ENCODE results near the gene OXCT1. TPM values are rescaled to one million over a fixed set of nuclear protein-coding genes. Genes with fewer than 3 reads are reported as not detected.
A peak's percentile ranks its signal among the peaks of the same experiment; 100 is the strongest.

The OXCT1 gene
- polyA plus RNA-seq, 1 donor, result 19.4 TPM

DNA sequence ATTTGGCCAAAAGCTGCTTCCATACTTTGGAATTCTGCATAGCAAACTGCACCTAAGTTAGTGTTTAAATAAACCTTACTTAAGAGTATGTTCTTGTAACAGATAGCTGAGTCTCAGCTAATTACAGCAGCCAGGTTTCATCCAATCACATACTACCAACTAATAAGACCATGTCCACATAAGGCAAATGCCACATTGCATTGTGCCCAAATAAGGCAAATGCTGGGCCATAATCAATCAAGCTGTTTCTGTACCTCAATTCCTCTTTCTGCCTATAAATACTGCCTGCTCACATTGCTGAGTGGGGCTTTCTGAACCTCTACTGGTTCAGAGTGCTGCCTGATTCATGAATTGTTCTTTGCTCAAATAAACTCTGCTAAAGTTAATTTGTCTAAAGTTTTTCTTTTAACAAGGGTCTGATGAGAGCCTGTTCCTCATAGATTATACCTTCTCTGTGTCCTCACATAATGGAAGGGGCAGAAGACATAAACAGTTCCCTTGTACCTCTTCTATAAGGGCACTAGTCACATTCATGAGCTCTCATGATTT lies 4.4 kb upstream of the OXCT1 start:
- Histone ChIP-seq H3K4me3 (ENCODE audit: low read length) (no peak overlapping the region), H3K4me1 (ENCODE audit: control insufficient read depth, insufficient read depth, low read length) (peaks cover 7% of the 10 kb centered on the region), H3K27me3 (ENCODE audit: control insufficient read depth, insufficient read depth, low read length) (no peaks in the 10 kb centered on the region), H3K36me3 (ENCODE audit: control insufficient read depth, insufficient read depth, low read length) (no peaks in the 10 kb centered on the region), H3K27ac (ENCODE audit: low read length) (no peak overlapping the region), H3K9me3 (ENCODE audit: control insufficient read depth, low read depth, low read length) (peaks cover 3% of the 10 kb centered on the region)
- no peak for DNase-seq

DNA sequence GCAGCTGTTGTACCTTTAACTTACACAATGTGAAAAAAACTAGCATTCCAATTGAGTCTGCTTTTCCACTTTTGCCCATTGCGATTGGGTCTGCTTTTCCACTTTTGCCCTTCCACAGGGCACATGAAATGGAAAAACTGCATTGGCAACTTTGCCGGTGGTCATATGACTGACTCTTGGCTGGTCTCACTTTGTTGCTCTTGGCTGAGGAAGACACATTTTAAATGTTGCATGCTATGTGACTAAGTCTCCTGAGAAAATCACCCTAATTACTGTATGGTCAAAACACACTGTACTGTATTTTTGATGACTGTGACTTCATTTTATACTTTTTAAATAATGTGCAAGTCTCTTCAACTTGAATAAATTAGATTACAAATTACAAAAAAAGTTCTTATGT lies 1.6 kb upstream of the OXCT1 start:
- Histone ChIP-seq H3K9me3 (ENCODE audit: control insufficient read depth, low read depth, low read length) (peaks cover 3% of the 10 kb centered on the region), H3K27me3 (ENCODE audit: control insufficient read depth, insufficient read depth, low read length) (no peaks in the 10 kb centered on the region), H3K4me3 (ENCODE audit: low read length) (no peak overlapping the region), H3K4me1 (ENCODE audit: control insufficient read depth, insufficient read depth, low read length) (peaks cover 7% of the 10 kb centered on the region), H3K27ac (ENCODE audit: low read length) (no peak overlapping the region), H3K36me3 (ENCODE audit: control insufficient read depth, insufficient read depth, low read length) (no peaks in the 10 kb centered on the region)
- no peak for DNase-seq
- 100% methylated on average over 1 of the region's 2 CpGs for WGBS (ENCODE audit: insufficient coverage, low lambda C conversion rate)

DNA sequence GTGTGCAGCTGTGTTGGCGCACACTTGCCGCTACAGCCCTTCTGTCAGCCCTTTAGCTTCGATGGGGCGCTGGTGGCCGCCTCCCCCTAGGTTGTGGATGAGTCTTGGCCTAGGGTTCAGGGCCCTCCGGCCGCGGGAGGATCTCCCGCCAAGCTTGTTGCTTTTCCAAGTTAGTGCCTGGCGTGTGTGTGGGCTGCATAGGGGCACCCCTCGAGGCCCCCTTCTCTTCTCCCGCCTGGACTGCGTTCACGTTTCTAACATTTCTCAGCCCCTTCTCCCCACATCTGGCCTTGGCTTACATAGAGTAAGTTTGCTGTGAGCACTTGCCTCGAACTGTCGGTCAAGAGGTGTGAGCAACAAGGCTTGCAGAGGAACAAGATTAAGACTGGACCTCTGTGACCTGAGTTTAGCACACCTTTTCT lies 413 bp upstream of the OXCT1 start:
- Histone ChIP-seq H3K27ac (ENCODE audit: low read length) (peak overlapping the region; percentile 77), H3K9me3 (ENCODE audit: control insufficient read depth, low read depth, low read length) (peaks cover 3% of the 10 kb centered on the region), H3K36me3 (ENCODE audit: control insufficient read depth, insufficient read depth, low read length) (no peaks in the 10 kb centered on the region), H3K4me1 (ENCODE audit: control insufficient read depth, insufficient read depth, low read length) (peaks cover 7% of the 10 kb centered on the region), H3K4me3 (ENCODE audit: low read length) (peak overlapping the region; percentile 92), H3K27me3 (ENCODE audit: control insufficient read depth, insufficient read depth, low read length) (no peaks in the 10 kb centered on the region)
- no CpG with 5 or more reads among the region's 16 CpGs for WGBS (ENCODE audit: insufficient coverage, low lambda C conversion rate)
- DNase-seq, result no peak

DNA sequence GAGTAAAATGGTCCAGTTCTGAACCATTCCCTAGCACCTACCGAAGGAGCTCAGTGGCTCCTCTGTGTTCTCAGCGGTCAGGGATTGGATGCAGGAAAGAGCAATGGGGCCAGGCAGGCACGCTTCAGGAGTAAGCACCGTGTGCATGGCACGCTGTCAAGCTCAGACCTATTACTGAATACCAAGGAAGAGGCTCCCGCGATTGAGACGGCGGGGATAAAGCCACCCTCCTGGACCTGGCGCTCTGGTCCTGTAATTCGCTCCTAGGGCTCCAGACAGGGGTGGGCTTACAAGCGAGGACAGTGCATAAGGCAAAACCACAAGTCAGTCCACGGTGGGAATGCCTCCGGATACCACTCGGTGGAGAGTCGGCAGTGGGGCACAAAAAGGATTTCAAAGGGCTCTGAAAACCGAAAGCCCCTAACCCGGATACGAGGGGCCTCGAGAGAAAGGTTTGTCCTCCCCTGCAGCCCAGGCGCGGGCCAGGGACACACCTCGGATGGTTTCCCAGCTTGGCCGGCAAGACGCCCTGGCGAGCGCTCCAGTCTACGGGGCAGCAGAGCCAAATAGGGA lies 988 bp downstream of the OXCT1 start:
- no CpG with 5 or more reads among the region's 28 CpGs for WGBS (ENCODE audit: insufficient coverage, low lambda C conversion rate)
- H3K36me3 ChIP-seq (ENCODE audit: control insufficient read depth, insufficient read depth, low read length), result no peaks in the 10 kb centered on the region
- peaks cover 3% of the 10 kb centered on the region for H3K9me3 ChIP-seq (ENCODE audit: control insufficient read depth, low read depth, low read length)
- no peaks in the 10 kb centered on the region for H3K27me3 ChIP-seq (ENCODE audit: control insufficient read depth, insufficient read depth, low read length)
- H3K27ac ChIP-seq (ENCODE audit: low read length), result peak overlapping the region; percentile 77
- peaks cover 7% of the 10 kb centered on the region for H3K4me1 ChIP-seq (ENCODE audit: control insufficient read depth, insufficient read depth, low read length)
- peak overlapping the region; percentile 92 for H3K4me3 ChIP-seq (ENCODE audit: low read length)
- DNase-seq, result peak in 1 of 2 donors; percentile 5

DNA sequence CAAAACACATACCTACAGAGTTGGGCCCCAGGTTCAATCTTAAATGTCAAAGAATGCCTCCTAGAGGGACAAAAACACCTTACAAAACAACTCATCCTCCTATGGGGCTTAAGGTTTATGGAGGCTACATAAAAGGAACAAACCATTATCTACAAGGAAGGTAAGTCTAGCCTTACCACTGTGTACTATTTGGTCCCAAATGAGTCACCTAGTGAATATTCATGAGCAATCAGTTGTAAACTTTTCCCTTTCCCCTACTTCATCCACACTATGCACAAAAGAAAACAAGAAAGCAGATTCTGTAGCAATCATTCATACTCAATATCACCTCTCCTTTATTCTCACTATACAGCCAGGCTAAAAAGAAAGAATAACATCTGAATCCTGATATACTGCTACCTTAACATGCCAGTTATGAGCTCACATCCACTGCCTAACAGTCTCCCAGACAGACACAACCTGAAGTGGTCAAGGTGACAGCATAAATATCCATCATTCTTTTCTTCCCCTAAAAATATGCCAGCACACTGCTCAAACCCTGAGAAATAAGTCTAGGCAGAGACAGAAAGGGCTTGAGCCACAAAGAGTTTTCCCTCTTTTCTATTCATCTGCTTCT lies 6.2 kb downstream of the OXCT1 start:
- Histone ChIP-seq H3K27ac (ENCODE audit: low read length) (no peak overlapping the region), H3K27me3 (ENCODE audit: control insufficient read depth, insufficient read depth, low read length) (no peaks in the 10 kb centered on the region), H3K36me3 (ENCODE audit: control insufficient read depth, insufficient read depth, low read length) (peaks cover 6% of the 10 kb centered on the region), H3K4me3 (ENCODE audit: low read length) (no peak overlapping the region), H3K9me3 (ENCODE audit: control insufficient read depth, low read depth, low read length) (no peaks in the 10 kb centered on the region), H3K4me1 (ENCODE audit: control insufficient read depth, insufficient read depth, low read length) (no peaks in the 10 kb centered on the region)
- DNase-seq, result no peak

DNA sequence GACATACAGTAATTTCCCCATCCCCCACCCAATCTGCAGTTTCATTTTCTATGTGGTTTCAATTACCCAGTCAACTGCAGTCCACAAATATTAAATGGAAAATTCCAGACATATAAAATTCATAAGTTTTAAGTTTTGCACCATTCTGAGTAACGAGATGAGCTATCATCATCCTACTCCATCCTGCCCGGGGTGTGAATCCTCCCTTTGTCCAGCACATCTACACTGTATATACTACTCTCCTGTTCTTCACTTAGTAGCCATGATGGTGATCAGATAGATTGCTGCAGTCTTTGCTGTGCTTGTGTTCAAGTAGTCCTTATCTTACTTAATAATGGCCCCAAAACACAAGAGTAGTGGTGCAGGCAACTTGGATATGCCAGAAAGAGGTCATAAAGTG lies 11.3 kb downstream of the OXCT1 start:
- Histone ChIP-seq H3K27ac (ENCODE audit: low read length) (no peak overlapping the region), H3K4me1 (ENCODE audit: control insufficient read depth, insufficient read depth, low read length) (no peaks in the 10 kb centered on the region), H3K36me3 (ENCODE audit: control insufficient read depth, insufficient read depth, low read length) (peaks cover 14% of the 10 kb centered on the region), H3K9me3 (ENCODE audit: control insufficient read depth, low read depth, low read length) (no peaks in the 10 kb centered on the region), H3K4me3 (ENCODE audit: low read length) (no peak overlapping the region), H3K27me3 (ENCODE audit: control insufficient read depth, insufficient read depth, low read length) (no peaks in the 10 kb centered on the region)
- DNase-seq, result no peak
- WGBS (ENCODE audit: insufficient coverage, low lambda C conversion rate), result no CpG with 5 or more reads among the region's 2 CpGs

DNA sequence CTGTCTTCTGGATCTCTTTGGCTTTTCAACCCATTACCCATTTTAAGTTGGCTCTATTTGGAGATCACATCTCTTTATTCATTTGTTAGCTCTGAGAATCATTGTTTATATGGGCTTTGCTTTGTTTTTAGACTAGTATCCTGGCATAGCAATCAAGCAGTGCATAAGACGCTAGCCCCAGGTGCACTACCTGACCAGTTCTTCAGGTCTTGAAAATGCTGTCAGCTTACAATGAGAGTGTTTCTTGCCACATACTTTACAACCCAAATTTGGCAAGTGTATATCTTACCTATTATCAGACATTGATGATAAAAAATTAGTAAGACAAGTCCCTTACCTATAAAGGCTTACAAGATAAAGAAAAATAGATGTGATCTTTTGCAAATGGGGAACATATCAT lies 12.2 kb downstream of the OXCT1 start:
- no peak for DNase-seq
- H3K36me3 ChIP-seq (ENCODE audit: control insufficient read depth, insufficient read depth, low read length), result peaks cover 18% of the 10 kb centered on the region

DNA sequence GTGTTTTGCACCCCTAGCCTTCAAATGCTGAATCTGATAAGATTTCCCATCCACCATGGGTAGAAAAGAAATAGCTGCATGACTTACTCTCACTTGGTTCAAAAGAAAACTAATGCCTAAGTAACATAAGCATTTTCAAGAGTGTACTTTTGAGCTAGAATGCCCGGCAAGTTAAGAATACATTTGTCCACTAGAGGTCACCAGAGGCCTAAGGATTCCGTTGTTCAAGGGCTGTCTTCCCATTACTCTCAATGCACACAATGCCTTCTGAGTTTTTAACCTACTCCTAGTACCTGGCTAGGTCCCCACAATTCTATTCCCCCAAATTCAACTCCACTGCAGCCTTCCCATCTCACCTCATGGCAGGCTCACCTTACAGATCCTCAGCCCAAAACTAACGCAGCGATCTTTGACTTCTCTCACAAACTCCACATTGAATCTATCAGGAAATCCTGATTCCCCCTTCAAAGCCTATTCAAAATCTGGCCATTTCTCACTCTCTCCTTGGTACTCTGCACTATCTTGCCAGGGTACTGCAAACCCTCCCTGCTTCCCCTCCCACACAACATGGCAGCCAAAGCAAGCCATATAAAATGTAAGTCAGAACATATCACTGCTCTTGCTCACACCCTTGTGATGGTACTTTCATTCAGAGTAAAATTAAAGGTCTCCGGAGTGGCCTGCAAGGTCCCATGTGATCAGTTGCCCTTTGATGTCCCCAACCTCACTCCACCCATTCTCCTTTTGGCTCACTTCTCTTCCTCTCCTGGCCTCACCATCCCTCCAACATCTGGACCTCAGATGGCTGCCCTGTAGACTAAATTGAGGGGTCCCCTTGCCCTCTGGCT lies 13.4 kb downstream of the OXCT1 start:
- no peaks in the 10 kb centered on the region for H3K9me3 ChIP-seq (ENCODE audit: control insufficient read depth, low read depth, low read length)
- no peaks in the 10 kb centered on the region for H3K4me1 ChIP-seq (ENCODE audit: control insufficient read depth, insufficient read depth, low read length)
- 72% methylated on average over 2 of the region's 5 CpGs for WGBS (ENCODE audit: insufficient coverage, low lambda C conversion rate)
- peak; percentile 50 to 59 for DNase-seq
- no peak overlapping the region for H3K4me3 ChIP-seq (ENCODE audit: low read length)
- no peaks in the 10 kb centered on the region for H3K27me3 ChIP-seq (ENCODE audit: control insufficient read depth, insufficient read depth, low read length)
- H3K36me3 ChIP-seq (ENCODE audit: control insufficient read depth, insufficient read depth, low read length), result peaks cover 26% of the 10 kb centered on the region
- no peak overlapping the region for H3K27ac ChIP-seq (ENCODE audit: low read length)

More for the DNA sequence above, 12.2 kb downstream of the OXCT1 start:
- no peak overlapping the region for H3K4me3 ChIP-seq (ENCODE audit: low read length)
- H3K27ac ChIP-seq (ENCODE audit: low read length), result no peak overlapping the region
- H3K4me1 ChIP-seq (ENCODE audit: control insufficient read depth, insufficient read depth, low read length), result no peaks in the 10 kb centered on the region
- no CpG with 5 or more reads among the region's 1 CpG for WGBS (ENCODE audit: insufficient coverage, low lambda C conversion rate)
- H3K27me3 ChIP-seq (ENCODE audit: control insufficient read depth, insufficient read depth, low read length), result no peaks in the 10 kb centered on the region
- H3K9me3 ChIP-seq (ENCODE audit: control insufficient read depth, low read depth, low read length), result no peaks in the 10 kb centered on the region

DNA sequence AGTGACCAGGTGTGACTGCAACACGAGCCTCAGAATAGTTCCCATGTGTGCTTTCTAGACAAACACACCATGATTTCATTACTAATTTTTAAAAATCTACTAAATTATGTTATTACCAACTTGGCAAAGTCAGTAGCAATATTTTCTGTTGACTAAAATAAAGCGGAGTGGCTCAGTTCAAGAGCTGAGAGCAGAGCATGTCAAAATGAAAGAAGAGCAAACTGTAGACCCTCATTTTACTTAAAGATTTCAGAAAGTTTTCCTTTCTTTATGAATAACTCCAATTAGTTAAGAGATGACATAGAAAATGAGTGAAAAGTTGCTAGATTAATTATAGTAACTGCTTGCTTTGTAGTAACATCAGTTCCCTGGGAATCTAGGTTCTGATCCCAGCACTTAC lies 17.9 kb downstream of the OXCT1 start:
- WGBS (ENCODE audit: insufficient coverage, low lambda C conversion rate), result 100% methylated on average over 1 of the region's 2 CpGs
- H3K36me3 ChIP-seq (ENCODE audit: control insufficient read depth, insufficient read depth, low read length), result peaks cover 33% of the 10 kb centered on the region

DNA sequence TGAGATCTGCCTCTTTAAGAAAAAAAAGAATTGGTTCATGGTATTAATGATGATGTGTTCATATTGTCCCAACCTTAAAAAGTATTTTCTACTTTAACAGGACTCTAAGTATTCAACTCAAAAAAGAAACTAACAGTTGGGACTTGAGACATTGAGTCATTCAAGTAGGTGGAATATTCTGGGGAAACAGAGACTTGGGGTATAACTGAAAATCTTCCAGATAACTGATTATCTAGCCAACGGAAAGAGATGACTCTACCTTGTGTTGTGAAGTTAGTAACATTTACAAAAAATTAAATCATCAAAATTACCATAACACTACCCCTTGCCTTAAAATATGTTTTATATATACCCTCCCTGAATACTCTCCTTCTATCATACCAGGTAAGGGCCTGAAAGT lies 19.1 kb downstream of the OXCT1 start:
- Histone ChIP-seq H3K36me3 (ENCODE audit: control insufficient read depth, insufficient read depth, low read length) (peaks cover 33% of the 10 kb centered on the region), H3K27ac (ENCODE audit: low read length) (no peak overlapping the region), H3K4me3 (ENCODE audit: low read length) (no peak overlapping the region), H3K9me3 (ENCODE audit: control insufficient read depth, low read depth, low read length) (no peaks in the 10 kb centered on the region), H3K4me1 (ENCODE audit: control insufficient read depth, insufficient read depth, low read length) (no peaks in the 10 kb centered on the region), H3K27me3 (ENCODE audit: control insufficient read depth, insufficient read depth, low read length) (no peaks in the 10 kb centered on the region)
- 100% methylated on average over 1 of the region's 1 CpG for WGBS (ENCODE audit: insufficient coverage, low lambda C conversion rate)
- no peak for DNase-seq

More for the DNA sequence above, 17.9 kb downstream of the OXCT1 start:
- Histone ChIP-seq H3K4me1 (ENCODE audit: control insufficient read depth, insufficient read depth, low read length) (no peaks in the 10 kb centered on the region), H3K27ac (ENCODE audit: low read length) (no peak overlapping the region), H3K9me3 (ENCODE audit: control insufficient read depth, low read depth, low read length) (no peaks in the 10 kb centered on the region), H3K27me3 (ENCODE audit: control insufficient read depth, insufficient read depth, low read length) (no peaks in the 10 kb centered on the region), H3K4me3 (ENCODE audit: low read length) (no peak overlapping the region)
- DNase-seq, result no peak
